ENCODE results near the gene MAGEA6.
"Not testable (repeated sequence)": the region's sequence is repeated elsewhere in the genome, so short reads cannot be mapped to it uniquely, and the experiment has no call there.

MAGEA6 gene

DNA sequence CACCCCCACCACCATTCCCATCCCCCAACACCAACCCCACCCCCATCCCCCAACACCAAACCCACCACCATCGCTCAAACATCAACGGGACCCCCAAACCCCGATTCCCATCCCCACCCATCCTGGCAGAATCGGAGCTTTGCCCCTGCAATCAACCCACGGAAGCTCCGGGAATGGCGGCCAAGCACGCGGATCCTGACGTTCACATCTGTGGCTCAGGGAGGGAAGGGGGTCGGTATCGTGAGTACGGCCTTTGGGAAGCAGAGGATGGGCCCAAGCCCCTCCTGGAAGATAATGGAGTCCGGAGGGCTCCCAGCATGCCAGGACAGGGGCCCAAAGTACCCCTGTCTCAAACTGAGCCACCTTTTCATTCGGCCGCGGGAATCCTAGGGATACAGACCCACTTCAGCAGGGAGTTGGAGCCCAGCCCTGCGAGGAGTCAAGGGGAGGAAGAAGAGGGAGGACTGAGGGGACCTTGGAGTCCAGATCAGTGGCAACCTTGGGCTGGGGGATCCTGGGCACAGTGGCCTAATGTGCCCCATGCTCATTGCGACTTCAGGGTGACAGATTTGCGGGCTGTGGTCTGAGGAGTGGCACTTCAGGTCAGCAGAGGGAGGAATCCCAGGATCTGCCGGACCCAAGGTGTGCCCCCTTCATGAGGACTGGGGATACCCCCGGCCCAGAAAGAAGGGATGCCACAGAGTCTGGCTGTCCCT, 35.2 kb downstream of the MAGEA6 start:
- peak in 2 of 10 donors; percentile 55 to 60 for DNase-seq
- intact Hi-C loops (cut with DNase I), result not testable (repeated sequence)

DNA sequence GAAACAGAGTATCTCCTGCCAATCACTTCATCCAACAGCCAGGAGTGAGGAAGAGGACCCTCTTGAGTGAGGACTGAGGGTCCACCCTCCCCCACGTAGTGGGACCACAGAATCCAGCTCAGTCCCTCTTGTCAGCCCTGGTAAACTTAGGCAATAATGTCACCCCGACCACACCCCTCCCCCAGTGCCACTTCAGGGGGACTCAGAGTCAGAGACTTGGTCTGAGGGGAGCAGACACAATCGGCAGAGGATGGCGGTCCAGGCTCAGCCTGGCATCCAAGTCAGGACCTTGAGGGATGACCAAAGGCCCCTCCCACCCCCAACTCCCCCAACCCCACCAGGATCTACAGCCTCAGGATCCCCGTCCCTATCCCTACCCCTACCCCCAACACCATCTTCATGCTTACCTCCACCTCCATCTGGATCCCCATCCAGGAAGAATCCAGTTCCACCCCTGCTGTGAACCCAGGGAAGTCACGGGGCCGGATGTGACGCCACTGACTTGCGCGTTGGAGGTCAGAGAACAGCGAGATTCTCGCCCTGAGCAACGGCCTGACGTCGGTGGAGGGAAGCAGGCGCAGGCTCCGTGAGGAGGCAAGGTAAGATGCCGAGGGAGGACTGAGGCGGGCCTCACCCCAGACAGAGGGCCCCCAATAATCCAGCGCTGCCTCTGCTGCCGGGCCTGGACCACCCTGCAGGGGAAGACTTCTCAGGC, 36.1 kb downstream of the MAGEA6 start, which contains the start of the genes CSAG1 and MAGEA12:
Gene CSAG1, minus strand, starts transcription at position 461 of the 715 bp plus-strand sequence. CDS start 1,261 bp downstream, outside the sequence.
Gene MAGEA12, plus strand, starts transcription at position 497 of the 715 bp plus-strand sequence. CDS start 2,405 bp downstream, outside the sequence.
- intact Hi-C loops (cut with DNase I), result no loop called here
- DNase-seq, result peak in 1 of 10 donors; percentile 32

DNA sequence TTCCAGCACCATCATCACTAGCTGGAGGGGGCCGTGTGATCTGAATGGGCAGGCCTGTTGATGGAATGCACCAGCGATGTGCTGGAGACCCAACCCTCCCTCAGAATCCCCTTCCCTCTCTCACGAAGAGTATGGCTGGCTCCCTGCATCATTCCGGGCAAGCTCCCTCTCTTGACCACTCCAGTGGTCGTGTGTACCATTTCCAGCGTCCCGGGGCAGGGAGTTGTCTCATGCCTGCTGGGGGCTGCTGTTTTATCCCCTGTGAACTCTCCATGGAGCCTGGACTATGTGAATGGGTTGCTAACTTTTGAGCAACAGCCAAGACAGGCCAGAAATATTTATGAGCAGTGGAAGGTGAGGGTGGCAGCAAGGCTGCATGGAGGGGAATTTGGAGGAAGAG, 44.1 kb downstream of the MAGEA6 start:
- DNase-seq, result peak in 1 of 10 donors; percentile 55
- intact Hi-C loops (cut with DNase I), result no loop called here
